ENCODE data around the gene NPB. TPM values are rescaled to one million over a fixed set of nuclear protein-coding genes. Genes with fewer than 3 reads are reported as not detected.

Gene NPB
- total RNA-seq, 1 donor from 2014 or later = 0.26 TPM

GRCh38 chr17:81865733-81866439, 36.2 kb upstream of the NPB start:
- DNase-seq (ENCODE audit: low read depth) (no peak), FAIRE-seq (no peak)
- Histone ChIP-seq H3K36me3 (ENCODE audit: control insufficient read depth, insufficient read depth, low read length) (peaks cover 34% of the 10 kb centered on the region), H3K27me3 (ENCODE audit: control insufficient read depth, insufficient read depth, low read length) (no peaks in the 10 kb centered on the region), H3K4me3 (ENCODE audit: low read depth, low read length) (no peak overlapping the region)
- TF ChIP-seq, protein P1, sequence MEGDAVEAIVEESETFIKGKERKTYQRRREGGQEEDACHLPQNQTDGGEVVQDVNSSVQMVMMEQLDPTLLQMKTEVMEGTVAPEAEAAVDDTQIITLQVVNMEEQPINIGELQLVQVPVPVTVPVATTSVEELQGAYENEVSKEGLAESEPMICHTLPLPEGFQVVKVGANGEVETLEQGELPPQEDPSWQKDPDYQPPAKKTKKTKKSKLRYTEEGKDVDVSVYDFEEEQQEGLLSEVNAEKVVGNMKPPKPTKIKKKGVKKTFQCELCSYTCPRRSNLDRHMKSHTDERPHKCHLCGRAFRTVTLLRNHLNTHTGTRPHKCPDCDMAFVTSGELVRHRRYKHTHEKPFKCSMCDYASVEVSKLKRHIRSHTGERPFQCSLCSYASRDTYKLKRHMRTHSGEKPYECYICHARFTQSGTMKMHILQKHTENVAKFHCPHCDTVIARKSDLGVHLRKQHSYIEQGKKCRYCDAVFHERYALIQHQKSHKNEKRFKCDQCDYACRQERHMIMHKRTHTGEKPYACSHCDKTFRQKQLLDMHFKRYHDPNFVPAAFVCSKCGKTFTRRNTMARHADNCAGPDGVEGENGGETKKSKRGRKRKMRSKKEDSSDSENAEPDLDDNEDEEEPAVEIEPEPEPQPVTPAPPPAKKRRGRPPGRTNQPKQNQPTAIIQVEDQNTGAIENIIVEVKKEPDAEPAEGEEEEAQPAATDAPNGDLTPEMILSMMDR (IDR thresholded peaks at IDR 0.05; ENCODE audit: insufficient read depth, low read length, severe bottlenecking) = no peak

DNA sequence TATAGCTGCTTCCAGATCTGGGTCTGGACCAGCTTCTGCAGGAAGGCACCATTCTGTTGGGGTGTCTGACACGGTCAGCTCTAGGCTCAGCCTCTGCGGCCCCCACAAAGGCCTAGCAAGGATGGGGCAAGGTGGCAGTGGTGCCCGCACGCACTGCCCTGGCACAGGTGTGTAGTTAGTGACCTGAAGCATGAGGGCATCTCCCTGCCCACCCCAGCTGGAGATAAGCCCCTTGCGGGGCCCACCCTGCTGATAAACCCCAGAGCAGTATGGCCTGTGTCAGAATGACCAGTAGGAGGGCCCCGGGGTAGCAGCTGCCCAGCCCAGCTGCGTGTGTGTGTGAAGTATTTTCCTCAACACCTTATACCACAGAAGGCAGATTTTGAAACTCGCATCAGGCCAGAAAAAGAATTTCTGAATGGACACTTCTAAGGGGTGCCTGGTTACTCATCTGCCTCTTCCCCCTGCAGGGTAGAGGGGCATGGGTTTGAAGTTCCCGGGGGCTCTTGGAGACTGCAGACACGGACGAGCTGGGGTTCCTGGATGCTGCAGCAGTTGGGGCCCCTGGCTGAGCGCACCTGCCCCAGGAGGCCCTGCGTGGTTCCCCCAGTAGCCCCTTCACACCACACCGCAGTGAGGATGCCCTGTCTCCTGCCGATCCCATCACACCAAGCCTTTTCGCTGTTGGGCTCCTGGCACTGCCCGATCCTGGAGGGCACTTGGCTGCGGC, 35.4 kb upstream of the NPB start:
- Histone ChIP-seq H3K36me3 (ENCODE audit: control insufficient read depth, insufficient read depth, low read length) (peaks cover 34% of the 10 kb centered on the region), H3K4me3 (ENCODE audit: low read depth, low read length) (no peak overlapping the region), H3K27me3 (ENCODE audit: control insufficient read depth, insufficient read depth, low read length) (no peaks in the 10 kb centered on the region)

GRCh38 chr17:81867170-81867990, 34.7 kb upstream of the NPB start:
- no peak for FAIRE-seq
- TF ChIP-seq, protein P1 (IDR thresholded peaks at IDR 0.05; ENCODE audit: insufficient read depth, low read length, severe bottlenecking) = no peak
- peaks cover 34% of the 10 kb centered on the region for H3K36me3 ChIP-seq (ENCODE audit: control insufficient read depth, insufficient read depth, low read length)
- no peak overlapping the region for H3K4me3 ChIP-seq (ENCODE audit: low read depth, low read length)
- H3K27me3 ChIP-seq (ENCODE audit: control insufficient read depth, insufficient read depth, low read length) = no peaks in the 10 kb centered on the region
- DNase-seq (ENCODE audit: low read depth) = no peak

More for the DNA sequence above, 35.4 kb upstream of the NPB start:
- TF ChIP-seq, protein P1 (IDR thresholded peaks at IDR 0.05; ENCODE audit: insufficient read depth, low read length, severe bottlenecking) = no peak
- FAIRE-seq (no peak), DNase-seq (ENCODE audit: low read depth) (no peak)

DNA sequence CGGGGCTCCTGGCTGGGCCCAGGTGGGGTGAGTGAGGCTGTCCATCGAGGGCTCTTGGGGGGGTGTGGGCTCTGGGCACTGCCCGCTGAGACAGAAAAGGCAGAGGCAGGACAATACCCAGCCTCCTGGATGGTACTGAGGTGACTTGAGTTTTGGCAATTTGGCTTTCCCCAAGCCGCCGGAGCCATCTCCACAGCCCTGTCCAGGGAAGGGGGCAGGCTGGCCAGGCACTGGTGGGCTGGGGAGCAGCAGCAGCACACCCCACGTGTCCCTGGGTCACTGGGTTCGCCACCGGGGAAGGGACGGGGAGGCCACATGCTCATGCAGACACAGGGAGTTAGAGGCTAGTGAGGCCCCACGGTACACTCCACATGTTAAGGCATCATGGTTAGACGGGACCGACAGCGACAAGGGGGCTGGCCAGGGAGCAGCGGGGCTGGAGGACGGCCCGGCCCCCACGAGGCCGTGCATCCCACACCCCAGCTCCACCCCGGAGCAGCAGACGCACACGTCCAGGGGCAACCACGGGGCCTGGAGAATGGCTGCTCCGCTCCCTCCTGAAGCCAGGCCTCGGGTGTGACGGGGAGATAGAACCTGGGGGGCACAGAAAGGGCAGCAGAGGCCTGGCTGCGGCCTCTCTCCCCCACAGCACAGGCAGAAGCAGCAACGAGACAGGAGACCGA, 33.9 kb upstream of the NPB start:
- DNase-seq (ENCODE audit: low read depth) (no peak), FAIRE-seq (no peak)
- H3K27me3 ChIP-seq (ENCODE audit: control insufficient read depth, insufficient read depth, low read length) = no peaks in the 10 kb centered on the region
- peaks cover 33% of the 10 kb centered on the region for H3K36me3 ChIP-seq (ENCODE audit: control insufficient read depth, insufficient read depth, low read length)
- TF ChIP-seq, protein P1 (IDR thresholded peaks at IDR 0.05; ENCODE audit: insufficient read depth, low read length, severe bottlenecking) = no peak
- H3K4me3 ChIP-seq (ENCODE audit: low read depth, low read length) = no peak overlapping the region

DNA sequence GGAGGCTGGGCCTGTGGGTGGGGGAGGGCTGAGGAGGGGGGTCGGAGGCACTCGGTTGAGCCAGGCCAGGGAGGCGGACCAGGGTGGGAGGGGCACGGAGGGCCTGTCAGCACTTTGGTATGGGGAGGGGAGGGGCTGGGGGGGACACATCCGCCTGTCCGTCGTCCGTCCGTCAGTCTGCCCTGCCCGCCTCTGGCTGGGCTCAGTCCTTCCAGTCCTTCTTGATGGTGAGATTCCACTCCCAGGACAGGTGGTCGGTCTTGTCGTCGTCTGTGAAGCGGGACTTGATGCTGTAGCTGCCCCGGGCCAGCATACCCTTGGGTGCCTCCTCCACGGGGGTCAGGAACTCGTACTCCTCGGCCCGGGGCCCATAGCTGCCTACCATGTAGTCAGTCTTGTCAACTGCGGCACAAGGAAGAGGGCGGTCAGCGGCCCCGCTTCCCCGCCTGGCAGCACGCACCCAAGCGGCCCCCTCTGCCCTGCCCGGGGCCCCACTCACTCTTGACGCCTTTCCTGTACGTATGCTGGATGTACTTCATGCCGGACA, 33.3 kb upstream of the NPB start:
- Histone ChIP-seq H3K27me3 (ENCODE audit: control insufficient read depth, insufficient read depth, low read length) (no peaks in the 10 kb centered on the region), H3K4me3 (ENCODE audit: low read depth, low read length) (no peak overlapping the region), H3K36me3 (ENCODE audit: control insufficient read depth, insufficient read depth, low read length) (peaks cover 30% of the 10 kb centered on the region)
- DNase-seq (ENCODE audit: low read depth) (peak; percentile 54), FAIRE-seq (no peak)
- TF ChIP-seq, protein P1 (IDR thresholded peaks at IDR 0.05; ENCODE audit: insufficient read depth, low read length, severe bottlenecking) = no peak
